Stimulated activated CD8-positive, alpha-beta memory T cell treated with anti-CD3 and anti-CD28 coated beads, Interleukin-7, amount 100 ng/mL, for 4 hours (primary cell): ENCODE measurements around the gene CALD1.

ENCODE experiments used
- DNase-seq, 2 donors: peaks; one replicate each; pipeline ENCODE4 v3.0.0-alpha.2; 2020; ENCODE audit warnings: low read depth in 2 of 2

The CALD1 gene

DNA sequence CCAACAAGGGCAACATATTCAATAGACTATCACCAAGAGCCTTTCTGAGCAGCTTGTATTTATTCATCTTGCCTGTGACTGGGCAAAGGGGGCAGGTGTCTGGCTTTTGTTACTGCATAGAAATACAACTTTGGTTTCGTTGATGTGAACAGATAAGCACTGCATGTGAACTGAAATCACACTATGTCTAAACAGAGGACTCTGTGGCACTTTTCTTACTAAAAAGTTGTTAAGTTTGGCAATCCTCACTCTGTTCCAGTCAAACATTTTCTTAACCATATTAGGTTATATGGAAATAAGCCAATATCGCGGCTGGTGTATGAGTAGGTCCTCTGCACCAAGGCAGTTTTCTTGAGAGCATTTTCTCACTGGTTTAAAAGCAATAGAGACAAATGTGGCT, 48.5 kb downstream of the CALD1 start:
- DNase-seq: no peak

DNA sequence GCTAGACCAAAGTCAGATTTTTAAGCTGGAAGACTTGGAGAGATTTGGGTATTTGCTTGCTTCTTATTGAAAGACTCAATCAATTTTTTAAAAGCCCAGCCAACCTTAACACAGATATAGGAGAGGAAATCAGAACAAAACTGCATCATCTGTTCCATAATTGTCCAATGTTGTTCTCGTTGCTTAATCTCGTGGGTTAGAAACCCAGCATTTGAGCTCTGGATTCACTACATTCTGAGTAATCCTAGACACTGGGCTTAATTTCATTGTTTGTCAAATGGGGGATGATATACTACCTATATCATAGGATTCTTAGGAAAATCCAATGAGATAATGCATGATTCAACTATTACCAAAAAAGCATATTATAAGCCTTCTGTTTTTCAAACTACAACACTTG, 48.9 kb downstream of the CALD1 start:
- DNase-seq: no peak

DNA sequence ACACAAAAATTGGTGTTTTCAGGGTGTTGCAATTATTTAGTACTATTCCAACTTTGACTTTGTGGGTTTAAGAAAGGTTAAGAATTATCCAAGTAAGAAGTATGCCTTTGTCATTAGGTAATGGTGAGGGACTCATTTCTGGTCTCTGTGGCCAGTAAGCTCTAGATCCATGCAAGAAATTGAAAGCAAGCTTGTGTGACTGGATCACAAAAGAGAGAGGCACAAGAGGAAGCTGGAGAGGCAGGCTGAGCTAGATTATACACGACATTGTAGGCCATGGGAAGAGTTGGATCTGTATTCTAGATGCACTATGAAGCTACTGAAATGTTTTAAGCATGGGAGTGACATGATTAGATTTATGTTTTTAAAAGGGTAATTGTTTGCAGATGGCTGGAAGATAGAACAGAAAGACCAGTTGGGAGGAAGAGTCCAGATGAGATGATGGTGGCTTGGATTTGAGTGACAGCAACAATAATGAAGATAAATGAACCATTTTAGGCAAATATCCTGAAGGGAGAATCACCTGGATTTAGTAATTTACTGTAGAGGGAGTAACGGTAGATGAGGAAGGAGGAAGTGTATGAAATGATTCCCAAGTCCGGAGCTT, 50.0 kb downstream of the CALD1 start:
- no peak for DNase-seq

DNA sequence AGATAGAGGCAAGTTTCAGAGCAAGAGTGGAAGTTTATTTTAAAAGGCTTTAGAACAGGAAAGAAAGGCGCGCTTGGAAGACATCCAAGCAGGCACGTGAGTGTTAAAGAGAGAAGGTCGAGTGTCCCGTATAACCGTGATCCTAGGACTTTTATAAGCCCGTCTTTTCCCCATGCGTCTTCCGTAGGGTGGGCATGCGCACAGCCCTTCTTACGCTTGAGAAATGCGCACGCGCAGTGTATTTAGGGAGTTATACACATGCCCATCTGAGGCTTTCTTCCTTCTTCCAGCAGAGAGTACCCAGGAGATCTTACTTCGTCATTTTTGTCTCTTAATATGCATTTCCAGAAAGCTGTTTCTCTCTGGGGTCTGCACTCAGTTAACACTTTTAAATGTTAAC, 52.4 kb downstream of the CALD1 start:
- DNase-seq: no peak

DNA sequence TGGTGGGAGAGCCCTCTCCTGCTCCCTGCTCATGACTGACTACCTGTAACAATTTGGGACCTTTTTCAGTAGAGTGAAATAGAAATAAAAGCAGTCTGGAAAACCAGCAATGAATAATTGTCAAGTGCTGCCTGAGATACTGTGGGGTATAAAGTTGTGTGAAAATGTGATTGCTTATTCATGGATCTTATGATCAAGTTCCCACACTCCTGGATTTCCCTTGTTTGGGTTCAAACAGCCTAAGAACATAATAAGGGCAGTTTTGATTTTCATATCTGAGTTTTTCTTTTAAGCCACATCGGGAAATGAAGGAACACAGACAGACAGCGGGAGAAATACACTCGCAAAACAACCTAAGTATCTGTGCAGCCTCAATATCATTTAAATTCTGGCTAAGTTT, 52.9 kb downstream of the CALD1 start:
- no peak for DNase-seq

DNA sequence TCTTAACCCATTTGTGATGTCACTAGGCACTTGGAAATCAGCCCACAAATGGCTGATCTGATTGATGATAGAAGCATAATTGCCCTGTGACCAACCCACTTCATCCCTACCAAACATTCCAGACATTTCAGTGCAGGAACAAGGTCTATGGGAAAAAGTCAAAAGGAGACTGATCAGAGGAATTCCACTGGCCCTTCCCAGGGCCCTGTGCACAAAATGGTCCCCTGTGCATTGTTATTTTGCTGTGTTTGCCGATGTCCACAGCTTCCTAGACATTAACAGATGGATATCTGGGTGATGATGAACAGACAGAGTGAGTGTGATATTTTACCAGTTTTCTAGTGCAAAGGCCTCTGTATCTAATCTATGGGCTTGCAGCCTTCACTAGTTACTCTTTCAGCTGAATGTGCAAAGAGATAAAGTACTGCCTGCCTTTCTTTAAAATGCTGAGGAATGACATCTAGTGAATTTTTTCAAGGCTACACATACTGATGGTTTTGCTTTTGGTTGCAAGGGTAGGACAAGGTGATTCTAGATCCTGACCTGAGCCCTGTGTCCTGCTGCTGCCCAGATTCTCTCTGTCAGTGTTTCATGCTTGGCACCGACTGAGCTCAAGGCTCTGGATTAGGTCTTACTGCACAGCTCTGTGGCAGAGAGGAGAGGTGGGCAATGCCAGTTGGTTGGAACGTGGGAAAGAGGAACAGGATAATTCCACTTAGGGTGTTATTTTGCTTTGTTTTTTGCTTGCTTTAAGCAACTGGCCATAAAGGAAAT, 55.4 kb downstream of the CALD1 start:
- DNase-seq: no peak

- DNase-seq: no peak
These were observed 56.0 kb downstream of the CALD1 start for GRCh38 chr7:134835463-134835823.

GRCh38 chr7:134836447-134836846, 57.0 kb downstream of the CALD1 start:
- no peak for DNase-seq

- DNase-seq: no peak
These were observed 59.9 kb downstream of the CALD1 start for GRCh38 chr7:134839298-134839697.

GRCh38 chr7:134842062-134842461, 62.6 kb downstream of the CALD1 start:
- no peak for DNase-seq

- DNase-seq: no peak
These were observed 63.5 kb downstream of the CALD1 start for GRCh38 chr7:134842886-134843430.

DNA sequence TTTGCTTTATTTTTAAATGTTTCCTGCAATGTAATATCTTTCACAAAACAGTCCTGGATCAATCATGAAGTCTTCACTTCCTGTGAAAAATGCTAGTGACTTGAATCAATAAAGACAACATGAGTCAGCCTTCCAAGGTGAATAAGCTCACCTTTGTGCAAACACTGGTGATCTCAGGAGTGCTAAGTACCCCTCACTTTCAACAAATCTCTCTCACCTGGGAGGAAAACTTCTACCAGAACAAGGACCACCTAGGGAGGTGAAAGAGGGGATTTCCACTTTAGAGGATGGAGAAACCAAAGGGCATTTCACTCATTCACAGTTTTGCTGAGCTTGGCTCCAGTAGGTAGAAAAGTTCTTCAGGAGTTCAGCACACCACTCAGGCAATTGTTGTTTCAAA, 64.8 kb downstream of the CALD1 start:
- DNase-seq: no peak

GRCh38 chr7:134845461-134845860, 66.0 kb downstream of the CALD1 start:
- DNase-seq: no peak

DNA sequence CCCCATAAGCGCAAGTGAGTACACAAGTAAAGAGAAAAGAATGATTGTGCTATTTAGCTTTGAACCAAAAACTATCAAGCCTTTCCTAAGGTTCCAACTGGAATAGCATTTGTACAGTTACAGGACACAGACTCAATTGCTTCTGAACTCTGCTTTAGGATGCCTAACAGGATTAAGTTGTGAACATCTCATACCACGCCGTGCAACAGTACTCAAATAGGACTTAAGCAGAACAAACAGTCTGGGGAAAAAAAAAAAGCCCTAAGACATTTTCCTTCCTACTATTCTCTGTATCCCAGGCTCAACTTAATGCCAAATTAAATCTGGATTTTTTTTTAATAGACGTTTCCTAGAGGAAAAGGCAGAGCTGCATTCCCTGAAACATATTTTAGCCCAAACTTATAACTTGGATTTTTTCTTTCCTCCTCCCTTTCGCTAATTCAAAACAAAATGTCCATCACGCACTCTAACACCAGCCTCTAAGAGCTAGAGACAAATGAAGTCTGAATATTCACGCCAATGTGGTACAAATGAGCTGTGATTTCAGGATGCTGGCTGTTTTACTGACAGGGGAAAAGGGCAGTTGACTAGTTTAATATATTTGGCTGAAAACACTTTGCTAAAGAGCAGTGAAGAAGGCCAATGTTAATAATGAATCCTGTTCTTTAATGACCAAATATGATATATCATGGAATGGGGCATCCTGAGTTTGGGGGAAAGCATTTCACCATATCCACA, 68.6 kb downstream of the CALD1 start:
- no peak for DNase-seq

- no peak for DNase-seq
These were observed 70.6 kb downstream of the CALD1 start for GRCh38 chr7:134850066-134850465.

DNA sequence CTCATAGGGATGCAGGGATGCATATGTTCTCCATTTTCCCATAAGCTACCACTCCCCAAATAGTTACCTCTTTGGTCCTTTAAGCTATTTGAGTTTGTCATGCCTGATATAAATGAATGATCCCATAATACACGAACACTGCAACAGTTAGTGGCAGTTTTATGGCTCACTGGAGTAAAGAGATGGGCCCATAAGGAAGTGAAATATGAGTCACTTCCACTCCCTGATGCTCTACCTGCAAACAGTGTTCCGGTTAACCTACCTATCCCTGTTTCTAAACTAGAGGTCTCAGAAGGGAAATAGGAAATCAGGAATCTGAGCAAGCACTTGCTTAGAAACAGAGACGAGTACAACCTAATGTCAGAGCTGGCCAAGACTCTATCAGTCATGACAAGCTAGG, 71.7 kb downstream of the CALD1 start:
- DNase-seq: no peak

GRCh38 chr7:134852625-134853024, 73.2 kb downstream of the CALD1 start:
- DNase-seq: no peak

GRCh38 chr7:134854816-134855215, 75.4 kb downstream of the CALD1 start:
- DNase-seq: no peak

- no peak for DNase-seq
These were observed 76.0 kb downstream of the CALD1 start for GRCh38 chr7:134855442-134855841.

- no peak for DNase-seq
These were observed 76.7 kb downstream of the CALD1 start for GRCh38 chr7:134856091-134856490.

GRCh38 chr7:134856691-134857090, 77.3 kb downstream of the CALD1 start:
- DNase-seq: no peak

DNA sequence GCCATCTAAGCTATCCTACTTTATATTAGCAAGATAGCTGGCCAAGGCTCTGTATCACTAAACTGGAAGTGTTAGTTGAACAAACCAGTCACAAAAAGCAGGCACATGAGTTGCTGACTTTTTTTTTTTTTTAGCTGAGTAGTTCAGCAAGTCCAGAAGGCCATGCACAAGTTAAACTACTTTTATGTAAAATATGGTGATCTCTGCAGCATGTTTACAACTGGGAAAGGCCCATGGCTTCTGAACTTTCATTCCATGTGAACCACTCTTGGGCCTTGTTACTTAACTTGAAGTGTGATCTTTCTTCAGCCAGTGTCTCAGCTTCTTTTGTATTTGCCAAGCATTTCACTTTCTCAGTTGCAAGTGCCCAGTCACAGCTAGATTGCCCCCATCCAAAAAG, 78.5 kb downstream of the CALD1 start:
- no peak for DNase-seq

GRCh38 chr7:134859783-134860182, 80.3 kb downstream of the CALD1 start:
- DNase-seq: no peak
